Measurements from ENCODE around the gene VANGL1.

The VANGL1 gene

GRCh38 chr1:115669002-115669673 lies 27.4 kb downstream of the VANGL1 start:
- DNase-seq, result peak; percentile 50

- no peak for DNase-seq
Measured at GRCh38 chr1:115669886-115670285, 28.1 kb downstream of the VANGL1 start.

DNA sequence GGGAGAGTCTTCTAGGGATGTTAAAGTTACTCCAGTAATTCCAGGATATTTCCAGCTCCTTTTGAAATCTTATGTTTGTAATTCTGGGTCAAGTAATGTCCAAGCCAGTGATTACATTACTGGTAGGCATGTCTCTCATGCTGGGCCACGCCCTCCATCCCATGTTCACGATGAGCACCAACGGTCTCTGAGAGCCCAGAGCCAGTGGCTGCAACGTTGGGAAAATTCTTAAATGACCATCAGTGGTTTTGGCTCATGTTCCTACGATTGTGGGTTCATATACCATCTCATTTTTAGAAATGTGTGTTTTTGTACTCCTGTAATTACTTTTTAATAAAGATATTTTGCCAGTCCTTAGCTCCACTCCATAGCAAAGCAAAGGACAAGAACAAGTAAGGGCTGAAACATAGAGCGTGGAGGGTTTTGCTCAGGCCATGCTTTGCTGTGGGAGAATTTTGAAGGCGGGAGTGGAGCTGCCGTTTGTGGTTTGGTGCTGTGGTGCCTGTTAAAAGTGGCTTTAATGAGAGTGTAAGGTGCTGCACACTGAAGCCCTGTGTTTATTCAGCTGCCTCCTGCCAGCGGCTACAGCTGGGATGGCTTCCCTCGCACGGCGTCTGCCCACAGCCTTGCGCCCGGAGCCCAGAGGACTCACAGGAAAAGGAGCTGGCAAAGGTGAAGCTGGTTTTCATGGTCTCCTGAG lies 28.9 kb downstream of the VANGL1 start:
- no peak for DNase-seq

- peak; percentile 1 for DNase-seq
Measured at GRCh38 chr1:115671176-115671934, 29.6 kb downstream of the VANGL1 start.

DNA sequence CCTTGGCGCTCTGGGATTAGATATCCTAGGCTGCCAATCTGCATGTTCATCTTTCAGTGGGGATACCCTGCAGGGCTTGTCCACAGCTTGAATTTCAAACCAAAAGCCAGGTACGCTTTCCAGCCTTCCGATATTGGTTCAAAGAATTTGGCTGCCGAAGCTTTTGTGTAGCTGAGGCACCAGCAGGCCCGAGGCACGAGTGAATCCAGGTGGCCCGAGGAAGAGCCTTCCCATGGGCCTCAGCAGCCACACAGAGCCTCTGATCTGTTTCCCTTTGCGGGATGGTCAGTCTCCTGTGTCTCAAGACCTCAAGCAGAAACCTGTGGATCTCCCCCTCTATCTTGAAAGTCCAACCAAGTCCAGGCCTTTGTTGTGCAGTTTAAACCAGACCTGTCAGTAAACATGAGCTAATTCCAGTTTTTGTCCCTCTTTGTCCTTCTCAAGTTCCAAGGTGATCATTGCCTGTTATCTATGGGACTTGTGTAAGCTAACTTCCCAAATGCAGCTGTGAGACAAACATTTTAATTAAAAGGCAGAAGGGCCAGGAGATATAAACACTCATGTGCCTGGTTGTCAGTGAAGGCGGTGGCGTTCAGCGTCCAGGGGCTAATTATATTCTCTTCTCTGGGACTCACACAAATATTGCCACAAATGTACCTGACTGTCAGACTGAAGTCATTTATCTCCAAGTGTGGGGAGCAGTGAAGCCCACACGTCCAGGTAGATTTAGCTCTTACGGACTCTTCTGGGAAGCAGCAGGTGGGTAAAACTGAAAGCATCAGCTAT lies 30.6 kb downstream of the VANGL1 start:
- no peak for DNase-seq

GRCh38 chr1:115676498-115677181 lies 34.9 kb downstream of the VANGL1 start:
- DNase-seq, result no peak

DNA sequence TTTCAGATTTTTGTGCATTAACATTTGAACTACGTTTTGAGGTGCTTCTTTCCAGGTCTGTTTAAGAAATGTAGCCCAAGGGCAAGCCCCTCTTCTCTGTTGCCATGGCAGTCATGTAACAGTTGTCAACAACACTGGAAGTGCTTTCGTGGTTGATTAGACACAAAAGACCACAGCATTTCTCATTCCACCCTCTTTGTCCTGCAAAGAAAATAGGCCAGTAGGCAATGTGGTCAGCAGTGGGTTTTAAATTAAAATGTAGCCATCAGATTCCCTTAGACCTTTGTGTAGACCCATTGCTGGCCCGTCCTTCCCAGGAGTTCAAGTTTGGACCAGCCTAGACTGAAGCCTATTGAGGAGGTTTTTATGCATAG lies 35.4 kb downstream of the VANGL1 start:
- DNase-seq, result no peak

DNA sequence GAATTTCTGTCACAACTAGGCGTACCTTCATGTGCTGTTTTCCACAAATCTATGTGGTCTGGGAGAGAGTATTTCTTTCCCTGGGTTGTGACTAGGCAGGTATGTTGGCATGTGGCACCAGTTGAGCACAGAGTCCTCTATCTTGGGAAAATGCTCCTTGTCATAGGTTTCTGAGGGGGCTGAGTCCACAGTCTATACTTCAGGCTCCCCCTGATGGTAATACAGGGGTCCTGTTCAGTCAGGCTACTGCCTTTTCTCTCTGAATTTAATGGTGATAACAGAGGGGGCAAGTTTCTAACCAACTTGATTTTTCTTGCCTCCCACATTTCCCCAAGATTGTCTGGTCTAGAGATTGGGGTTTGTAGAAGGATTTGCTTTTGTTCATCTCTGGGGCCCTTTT lies 35.8 kb downstream of the VANGL1 start:
- no peak for DNase-seq

GRCh38 chr1:115678141-115678540 lies 36.4 kb downstream of the VANGL1 start:
- no peak for DNase-seq

DNA sequence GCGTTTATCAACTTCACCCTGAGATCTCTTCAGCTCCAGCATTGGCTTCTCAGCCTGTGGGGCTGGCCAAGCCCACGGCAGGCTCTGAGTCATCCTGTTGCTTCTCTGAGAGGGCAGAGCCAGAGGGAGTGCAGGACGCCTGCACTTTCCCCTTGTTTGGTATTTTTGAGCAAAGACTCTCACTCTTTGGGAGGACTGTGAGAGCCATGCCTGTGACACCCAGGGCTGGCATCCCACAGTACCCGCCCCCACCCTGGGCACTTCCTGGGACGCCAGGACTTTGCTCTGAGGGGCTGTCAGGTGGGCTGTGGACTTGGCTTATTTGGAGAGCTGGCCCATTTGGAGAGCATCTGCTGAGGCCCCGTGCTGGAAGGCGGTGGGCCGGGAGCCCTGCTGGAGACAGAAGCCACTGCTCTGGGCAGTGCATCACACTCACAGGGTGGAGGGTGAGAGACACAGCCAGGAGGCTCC lies 37.4 kb downstream of the VANGL1 start:
- peak; percentile 12 for DNase-seq

DNA sequence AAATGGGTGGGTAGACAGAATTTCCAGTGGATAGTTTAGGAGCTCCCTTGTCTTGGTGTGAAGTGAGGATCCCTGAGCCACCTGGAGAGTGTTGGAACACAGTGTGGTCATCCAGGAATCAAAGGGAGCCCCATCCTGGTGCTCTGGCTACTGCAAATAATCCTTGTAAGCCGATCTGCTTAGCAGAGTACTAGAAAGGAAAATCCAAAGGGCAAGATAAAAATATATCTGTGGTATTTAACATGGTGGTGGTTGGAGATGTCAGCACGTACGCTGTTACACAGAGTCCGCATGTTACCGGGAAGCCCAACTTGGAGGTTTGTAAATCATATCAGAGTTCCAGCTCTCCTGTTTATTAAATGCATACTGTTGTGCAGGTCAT lies 39.0 kb downstream of the VANGL1 start:
- DNase-seq, result no peak

- no peak for DNase-seq
Measured at GRCh38 chr1:115682792-115683191, 41.0 kb downstream of the VANGL1 start.

- no peak for DNase-seq
Measured at GRCh38 chr1:115685029-115685705, 43.4 kb downstream of the VANGL1 start.

- DNase-seq, result no peak
Measured at GRCh38 chr1:115687744-115688143, 46.0 kb downstream of the VANGL1 start.

- no peak for DNase-seq
Measured at GRCh38 chr1:115690972-115691371, 49.2 kb downstream of the VANGL1 start.

- no peak for DNase-seq
Measured at GRCh38 chr1:115692224-115692623, 50.5 kb downstream of the VANGL1 start.

DNA sequence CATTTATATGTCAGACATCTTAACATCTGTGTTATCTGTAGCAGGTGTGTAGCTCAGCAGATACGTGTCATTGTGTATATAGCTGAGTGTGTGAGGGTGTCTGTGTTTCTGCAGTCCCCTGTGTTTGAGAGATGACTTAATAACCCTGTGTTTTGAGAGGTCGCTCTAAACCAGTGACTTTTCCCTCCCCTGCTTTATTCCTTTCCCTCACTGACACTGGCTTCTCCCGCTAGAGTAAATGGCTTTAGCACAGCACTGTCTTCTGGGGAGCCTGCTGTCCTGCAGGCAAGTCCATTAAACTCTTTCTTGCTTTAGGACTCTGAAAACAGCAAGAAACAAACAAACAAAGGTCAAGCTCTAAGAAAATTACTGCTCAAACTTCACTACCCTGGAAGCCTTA lies 53.0 kb downstream of the VANGL1 start:
- DNase-seq, result no peak

- DNase-seq, result no peak
Measured at GRCh38 chr1:115697619-115698018, 55.8 kb downstream of the VANGL1 start.

DNA sequence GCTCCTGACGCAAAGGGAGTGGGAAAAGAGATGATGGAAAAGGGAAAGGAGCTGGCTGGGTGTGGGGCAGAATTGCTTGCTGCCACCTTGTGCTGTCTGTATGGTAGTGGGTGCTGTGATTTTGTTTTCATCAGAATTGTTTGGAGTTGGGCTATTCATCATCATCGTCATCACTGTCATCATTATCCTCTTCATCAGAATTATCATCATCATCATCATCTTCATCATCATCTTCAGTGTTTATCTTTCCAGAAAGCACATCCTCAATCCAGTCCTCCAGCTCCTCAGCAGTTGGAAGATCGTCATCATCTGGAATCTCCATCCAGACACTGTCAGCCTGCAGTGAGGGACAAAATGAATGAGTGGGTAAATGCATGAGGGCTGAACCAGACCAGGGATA lies 59.3 kb downstream of the VANGL1 start:
- DNase-seq, result no peak

DNA sequence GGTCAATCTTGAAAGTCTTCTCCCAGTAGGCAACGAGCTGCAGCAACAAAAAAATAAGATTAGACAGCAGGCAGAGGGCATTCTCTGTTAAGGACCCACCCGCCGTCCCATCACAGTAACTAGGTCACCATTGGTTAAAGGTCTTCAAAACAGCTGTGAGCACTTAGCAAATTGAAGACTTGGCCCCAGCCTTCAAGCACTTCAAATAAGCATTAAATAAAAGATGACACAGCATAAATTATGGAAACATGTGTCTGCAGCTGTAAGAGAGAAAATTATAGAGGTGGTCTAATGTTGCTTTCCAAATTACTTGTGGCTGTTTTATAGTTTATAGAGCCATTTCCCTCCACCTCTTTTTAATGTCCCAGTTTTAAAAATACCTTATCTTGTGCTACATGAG lies 61.2 kb downstream of the VANGL1 start:
- no peak for DNase-seq

GRCh38 chr1:115705085-115705951 lies 63.5 kb downstream of the VANGL1 start:
- DNase-seq, result peak; percentile 19

All from T1000 (cell line).